ENCODE measurements around the gene FAM216B. TPM values are rescaled to one million over a fixed set of nuclear protein-coding genes. Genes with fewer than 3 reads are reported as not detected.

Gene FAM216B
- total RNA-seq, 1 donor from 2014 or later: not detected

DNA sequence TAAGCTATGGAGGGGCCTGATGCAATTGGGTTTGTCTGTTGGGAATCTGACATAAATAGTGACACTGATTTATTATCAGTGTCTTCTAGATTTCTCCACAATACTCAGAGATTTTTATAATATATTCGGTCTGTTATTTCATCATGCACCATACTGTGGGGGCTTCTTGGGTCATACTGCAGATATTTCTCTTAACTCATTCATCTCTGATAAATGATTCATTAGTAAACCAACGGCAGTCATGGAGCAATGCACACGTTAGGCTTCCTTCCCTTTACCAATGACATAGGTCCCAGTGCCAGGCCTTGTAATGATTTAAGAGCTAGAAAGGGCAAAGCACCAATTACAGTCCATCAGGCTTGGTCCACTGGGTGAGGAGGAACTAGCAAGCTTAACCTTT, 53.6 kb downstream of the FAM216B start:
- DNase-seq (ENCODE audit: low spot score): no peak

DNA sequence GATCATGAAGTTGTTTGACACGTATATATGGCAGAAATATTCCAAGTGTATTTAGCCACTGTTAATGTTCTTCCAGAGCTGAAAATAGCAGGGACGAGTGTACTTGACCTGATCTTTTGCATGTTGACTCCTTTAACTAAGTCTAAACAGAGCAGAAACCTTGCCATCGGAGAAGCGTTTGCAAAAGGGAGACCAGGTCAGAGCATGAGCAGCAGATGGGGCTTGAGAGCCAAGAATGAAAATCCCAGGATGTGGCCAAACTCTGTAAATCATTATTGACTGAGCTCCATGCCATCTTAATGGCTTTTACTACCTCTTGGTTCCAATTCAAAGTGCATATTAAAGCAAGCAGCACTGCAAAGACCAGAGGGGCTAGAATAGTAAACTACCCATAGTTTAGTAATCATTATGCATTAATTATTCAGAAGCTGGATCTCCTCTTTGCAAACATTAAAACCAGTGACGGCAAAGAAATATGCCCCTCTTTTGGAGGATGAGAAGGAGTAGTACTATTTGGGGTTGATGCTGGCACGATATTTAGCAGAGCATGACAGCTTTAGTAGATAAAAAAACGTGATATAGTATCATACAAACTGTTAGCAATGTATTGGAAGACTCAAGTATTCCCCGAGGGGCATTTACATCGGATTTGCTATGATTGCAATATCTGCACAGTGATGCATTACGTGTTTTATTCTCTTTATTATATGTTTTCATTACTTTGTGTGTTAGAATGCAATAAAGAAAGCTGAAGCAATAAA, 55.7 kb downstream of the FAM216B start:
- DNase-seq (ENCODE audit: low spot score): no peak

Other genes with a start within 250 kb of the FAM216B start
- not detected for gene TNFSF11, start 207.4 kb upstream of the FAM216B start, total RNA-seq
- gene EPSTI1, start 210.7 kb downstream of the FAM216B start, total RNA-seq: 4.1 TPM
- 10.9 TPM for gene DNAJC15, start 242.0 kb downstream of the FAM216B start, total RNA-seq

All from ureter (tissue), 1 donor.